ENCODE data around the gene SP2. TPM values are rescaled to one million over a fixed set of nuclear protein-coding genes. Genes with fewer than 3 reads are reported as not detected.
A peak's percentile ranks its signal among the peaks of the same experiment; 100 is the strongest.

SP2 gene
- total RNA-seq, 1 donor from 2014 or later, result 18.6 TPM

DNA sequence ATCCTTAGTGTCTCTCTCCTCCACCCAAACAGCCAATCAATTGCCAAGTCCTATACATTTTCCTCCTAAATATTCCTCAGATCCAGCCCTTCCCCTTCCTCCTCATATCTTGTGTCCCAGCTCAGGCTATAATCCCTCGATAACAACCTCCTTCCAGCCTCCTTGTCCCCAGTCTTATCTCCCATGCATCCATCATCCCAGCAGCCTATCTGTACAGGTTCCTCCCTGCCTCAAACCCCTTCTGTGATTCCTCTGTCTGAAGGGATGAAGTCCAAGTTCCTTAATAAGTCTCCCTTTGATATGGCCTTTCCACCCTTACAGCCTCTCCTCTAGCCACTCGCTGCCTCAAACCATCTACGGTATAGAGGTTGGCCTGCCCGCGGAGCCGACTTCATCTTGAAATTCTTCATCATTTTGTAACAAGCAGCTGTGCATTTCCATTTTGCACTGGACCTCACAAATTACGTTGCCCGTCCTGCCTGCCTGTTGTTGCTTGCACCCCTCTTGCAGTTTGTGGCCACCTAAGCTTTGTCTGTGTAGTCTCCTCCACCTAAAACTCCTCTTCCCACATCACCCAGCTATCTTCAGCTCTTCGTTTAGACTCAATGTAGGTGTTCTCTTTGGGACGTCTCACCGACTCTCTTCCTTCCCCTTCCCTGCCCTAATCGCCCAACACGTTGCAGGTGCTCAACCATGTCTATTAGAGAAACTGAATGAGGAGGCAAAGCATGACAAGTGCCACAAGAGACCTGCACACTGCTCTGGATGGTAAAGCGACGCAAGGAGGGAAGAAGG is 74.1 kb downstream of the SP2 start:
- DNase-seq (ENCODE audit: low spot score, unreplicated experiment), result no peak
- Mint-ChIP-seq H3K4me1 (ENCODE audit: low read depth) (peaks cover 12% of the 10 kb centered on the region), H3K27ac (peak overlapping the region; percentile 10), H3K36me3 (ENCODE audit: insufficient read depth) (peaks cover 3% of the 10 kb centered on the region), H3K27me3 (no peaks in the 10 kb centered on the region), H3K4me3 (ENCODE audit: low read depth) (peak overlapping the region; percentile 91), H3K9me3 (ENCODE audit: low read depth) (no peaks in the 10 kb centered on the region)
- TF ChIP-seq, protein P1, sequence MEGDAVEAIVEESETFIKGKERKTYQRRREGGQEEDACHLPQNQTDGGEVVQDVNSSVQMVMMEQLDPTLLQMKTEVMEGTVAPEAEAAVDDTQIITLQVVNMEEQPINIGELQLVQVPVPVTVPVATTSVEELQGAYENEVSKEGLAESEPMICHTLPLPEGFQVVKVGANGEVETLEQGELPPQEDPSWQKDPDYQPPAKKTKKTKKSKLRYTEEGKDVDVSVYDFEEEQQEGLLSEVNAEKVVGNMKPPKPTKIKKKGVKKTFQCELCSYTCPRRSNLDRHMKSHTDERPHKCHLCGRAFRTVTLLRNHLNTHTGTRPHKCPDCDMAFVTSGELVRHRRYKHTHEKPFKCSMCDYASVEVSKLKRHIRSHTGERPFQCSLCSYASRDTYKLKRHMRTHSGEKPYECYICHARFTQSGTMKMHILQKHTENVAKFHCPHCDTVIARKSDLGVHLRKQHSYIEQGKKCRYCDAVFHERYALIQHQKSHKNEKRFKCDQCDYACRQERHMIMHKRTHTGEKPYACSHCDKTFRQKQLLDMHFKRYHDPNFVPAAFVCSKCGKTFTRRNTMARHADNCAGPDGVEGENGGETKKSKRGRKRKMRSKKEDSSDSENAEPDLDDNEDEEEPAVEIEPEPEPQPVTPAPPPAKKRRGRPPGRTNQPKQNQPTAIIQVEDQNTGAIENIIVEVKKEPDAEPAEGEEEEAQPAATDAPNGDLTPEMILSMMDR (IDR thresholded peaks at IDR 0.05; ENCODE audit: unreplicated experiment), result no peak

DNA sequence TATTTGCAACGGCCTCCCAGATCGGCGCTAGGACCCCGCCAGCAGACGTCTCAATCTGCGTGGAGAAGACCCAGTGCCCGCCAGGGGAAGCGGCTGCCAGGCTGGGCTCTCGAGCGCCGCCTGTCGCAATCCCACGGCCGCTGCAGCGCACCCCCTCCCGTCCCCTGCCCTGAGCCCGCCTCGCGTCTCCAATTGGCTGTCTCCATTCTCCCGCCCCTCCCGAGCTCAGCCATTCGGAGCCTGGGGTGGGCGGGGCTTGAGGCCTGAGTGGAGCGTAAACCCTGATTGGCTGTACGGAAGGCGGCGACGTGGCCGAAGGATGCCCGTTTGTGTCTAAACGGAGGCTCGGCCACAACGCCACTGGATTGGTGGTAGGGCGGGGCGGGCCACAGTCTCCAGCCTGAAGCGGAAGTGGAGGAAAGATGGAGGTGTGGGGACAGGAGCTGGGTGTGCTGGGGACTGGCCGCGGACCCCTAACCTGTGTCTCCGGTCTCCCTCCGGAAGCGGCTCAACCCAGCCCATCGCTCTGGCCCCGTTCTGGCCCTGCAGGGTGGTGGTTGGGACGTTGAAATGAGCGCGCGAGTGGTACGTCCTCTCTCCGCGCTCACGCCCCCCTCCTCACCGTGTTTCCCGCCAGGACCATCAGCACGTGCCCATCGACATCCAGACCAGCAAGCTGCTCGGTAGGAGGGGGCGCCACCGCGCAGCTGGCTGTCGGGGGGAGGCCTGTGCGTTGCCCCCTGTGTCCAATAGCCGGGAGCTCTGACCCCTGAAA is 74.9 kb downstream of the SP2 start, which contains the start of gene CDK5RAP3:
Gene CDK5RAP3 (plus strand): TSS at position 389 of the 775 bp plus-strand sequence. CDS start 34 bp downstream, at position 423.
- Mint-ChIP-seq H3K27me3 (no peaks in the 10 kb centered on the region), H3K4me3 (ENCODE audit: low read depth) (peak within 1 kb of the TSS; percentile 91), H3K36me3 (ENCODE audit: insufficient read depth) (peaks cover 10% of the 10 kb centered on the region), H3K4me1 (ENCODE audit: low read depth) (peaks cover 12% of the 10 kb centered on the region), H3K9me3 (ENCODE audit: low read depth) (no peaks in the 10 kb centered on the region), H3K27ac (peak within 1 kb of the TSS; percentile 85)
- TF ChIP-seq, protein P1 (IDR thresholded peaks at IDR 0.05; ENCODE audit: unreplicated experiment), result peak; percentile 87
- DNase-seq (ENCODE audit: low spot score, unreplicated experiment), result peak; percentile 100

DNA sequence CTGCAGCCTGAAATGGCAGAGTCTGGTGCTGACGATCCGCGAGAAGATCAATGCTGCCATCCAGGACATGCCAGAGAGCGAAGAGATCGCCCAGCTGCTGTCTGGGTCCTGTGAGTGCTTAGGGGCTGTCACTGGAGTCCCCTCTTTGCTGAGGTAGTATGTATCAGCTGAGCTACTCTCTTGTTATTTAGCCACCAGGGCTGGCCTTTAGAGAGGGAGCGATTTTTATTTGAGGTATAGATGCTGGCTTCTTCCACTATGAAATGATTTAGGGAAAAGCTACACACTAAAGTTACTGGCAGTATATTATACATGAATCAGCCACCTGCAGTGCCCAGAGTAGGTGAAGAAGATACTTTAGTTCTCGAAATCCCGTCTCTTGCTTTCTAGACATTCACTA is 77.5 kb downstream of the SP2 start:
- Mint-ChIP-seq H3K27me3 (no peaks in the 10 kb centered on the region), H3K4me1 (ENCODE audit: low read depth) (peaks cover 9% of the 10 kb centered on the region), H3K9me3 (ENCODE audit: low read depth) (no peaks in the 10 kb centered on the region), H3K36me3 (ENCODE audit: insufficient read depth) (peaks cover 18% of the 10 kb centered on the region), H3K27ac (no peak overlapping the region), H3K4me3 (ENCODE audit: low read depth) (no peak overlapping the region)
- DNase-seq (ENCODE audit: low spot score, unreplicated experiment), result no peak
- TF ChIP-seq, protein P1 (IDR thresholded peaks at IDR 0.05; ENCODE audit: unreplicated experiment), result no peak

DNA sequence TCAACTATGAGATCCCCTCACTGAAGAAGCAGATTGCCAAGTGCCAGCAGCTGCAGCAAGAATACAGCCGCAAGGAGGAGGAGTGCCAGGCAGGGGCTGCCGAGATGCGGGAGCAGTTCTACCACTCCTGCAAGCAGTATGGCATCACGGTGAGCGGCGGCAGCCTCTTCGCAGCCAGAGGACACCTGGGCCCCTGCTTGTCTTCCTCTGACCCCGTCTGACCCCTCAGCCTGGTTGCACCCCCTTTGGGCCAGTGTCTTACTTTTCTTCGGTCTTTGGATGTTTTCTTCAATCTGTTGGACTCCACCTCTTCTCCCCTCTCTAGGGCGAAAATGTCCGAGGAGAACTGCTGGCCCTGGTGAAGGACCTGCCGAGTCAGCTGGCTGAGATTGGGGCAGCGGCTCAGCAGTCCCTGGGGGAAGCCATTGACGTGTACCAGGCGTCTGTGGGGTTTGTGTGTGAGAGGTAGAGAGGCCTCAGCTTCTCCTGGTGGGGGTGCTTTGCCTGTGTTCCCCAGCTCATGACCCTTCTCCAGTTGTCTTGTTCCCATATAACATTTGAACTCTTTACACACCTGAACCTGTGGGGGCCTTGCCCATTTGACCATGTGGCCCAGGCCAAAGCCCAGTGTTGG is 79.3 kb downstream of the SP2 start:
- TF ChIP-seq, protein P1 (IDR thresholded peaks at IDR 0.05; ENCODE audit: unreplicated experiment), result no peak
- Mint-ChIP-seq H3K36me3 (ENCODE audit: insufficient read depth) (peaks cover 26% of the 10 kb centered on the region), H3K27ac (no peak overlapping the region), H3K9me3 (ENCODE audit: low read depth) (no peaks in the 10 kb centered on the region), H3K27me3 (peaks cover 5% of the 10 kb centered on the region), H3K4me3 (ENCODE audit: low read depth) (no peak overlapping the region), H3K4me1 (ENCODE audit: low read depth) (peaks cover 12% of the 10 kb centered on the region)
- no peak for DNase-seq (ENCODE audit: low spot score, unreplicated experiment)

DNA sequence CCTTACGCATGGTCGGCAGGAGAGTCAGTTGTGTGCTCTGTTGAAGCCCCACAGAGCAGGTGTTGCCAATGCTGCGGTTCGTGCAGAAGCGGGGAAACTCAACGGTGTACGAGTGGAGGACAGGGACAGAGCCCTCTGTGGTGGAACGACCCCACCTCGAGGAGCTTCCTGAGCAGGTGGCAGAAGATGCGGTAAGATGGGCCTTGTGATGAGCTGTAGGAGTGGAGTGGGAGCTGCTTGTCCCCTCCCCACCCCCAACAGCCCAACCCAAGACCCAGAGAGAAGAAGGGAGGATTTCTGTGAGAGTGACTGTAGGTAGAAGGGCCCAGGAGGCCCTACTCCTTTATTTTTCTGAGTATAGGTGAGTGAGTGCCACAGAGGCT is 79.8 kb downstream of the SP2 start:
- peaks cover 5% of the 10 kb centered on the region for H3K27me3 Mint-ChIP-seq
- H3K4me3 Mint-ChIP-seq (ENCODE audit: low read depth), result no peak overlapping the region
- peaks cover 11% of the 10 kb centered on the region for H3K4me1 Mint-ChIP-seq (ENCODE audit: low read depth)
- no peaks in the 10 kb centered on the region for H3K9me3 Mint-ChIP-seq (ENCODE audit: low read depth)
- no peak for DNase-seq (ENCODE audit: low spot score, unreplicated experiment)
- H3K36me3 Mint-ChIP-seq (ENCODE audit: insufficient read depth), result peaks cover 31% of the 10 kb centered on the region
- no peak overlapping the region for H3K27ac Mint-ChIP-seq
- TF ChIP-seq, protein P1 (IDR thresholded peaks at IDR 0.05; ENCODE audit: unreplicated experiment), result no peak
